Endothelial cell of umbilical vein (primary cell): Measurements from ENCODE around the gene GAPDH. TPM values are rescaled to one million over a fixed set of nuclear protein-coding genes. Genes with fewer than 3 reads are reported as not detected.

Experiments used
- BruUV-seq: library from RNA; stranded (reverse); fragments of 400-500 nt; replicated peaks from 2 replicates; lab custom pipeline; 2021; lab: Mats Ljungman, UMichigan
- CTCF ChIA-PET: fragments of 300-600, 350-600 bp; sonication (Branson Sonifier 250); formaldehyde crosslinking; loops from one replicate; lab custom pipeline; 2021; ENCODE audit warnings: antibody characterized with exemption, inconsistent platforms; lab: Charles Lee
- POLR2A ChIA-PET: fragments of 300-600, 350-600 bp; sonication (Branson Sonifier 250); formaldehyde crosslinking; loops from one replicate; lab custom pipeline; 2021; ENCODE audit warnings: antibody characterized with exemption, inconsistent platforms; lab: Charles Lee
- DNase-seq: peaks from one replicate; pipeline ENCODE4 v3.0.0-alpha.2; 2011; ENCODE audit warnings: low read depth, low spot score
- FAIRE-seq: peaks from 2 replicates; lab custom pipeline; 2011; peaks lifted over from hg19 to GRCh38; lab: Jason Lieb, UNC
- H2AFZ ChIP-seq: 2 replicates; pipeline ENCODE4 v1.6.0; 2012; ENCODE audit warnings: low read depth, low read length, control low read depth, inconsistent platforms
- H3K27ac ChIP-seq: 2 replicates; pipeline ENCODE4 v1.5.1; 2011; ENCODE audit warnings: low read depth, mild to moderate bottlenecking, control low read depth, low read length, moderate library complexity; ENCODE audit not compliant: insufficient read depth
- H3K27me3 ChIP-seq, 2 experiments: 2 replicates each; pipeline versions ENCODE4 v1.6.0 to v1.6.1; 2011; ENCODE audit warnings: low read length in 2 of 2, mixed read lengths in 1 of 2; ENCODE audit not compliant: control insufficient read depth in 2 of 2, insufficient read depth in 2 of 2
- H3K36me3 ChIP-seq, 2 experiments: 2 replicates in 1 of 2; 3 replicates in 1 of 2; pipeline ENCODE4 v1.5.1; 2011; ENCODE audit warnings: low read length in 2 of 2, mild to moderate bottlenecking in 1 of 2, moderate library complexity in 1 of 2; ENCODE audit not compliant: control insufficient read depth in 2 of 2, insufficient read depth in 2 of 2; ENCODE audit errors: extremely low read depth in 1 of 2
- H3K4me1 ChIP-seq: 3 replicates; pipeline ENCODE4 v1.5.1; 2011; ENCODE audit warnings: mild to moderate bottlenecking, low read length; ENCODE audit not compliant: control insufficient read depth, insufficient read depth; ENCODE audit errors: extremely low read depth
- H3K4me2 ChIP-seq: 2 replicates; pipeline ENCODE4 v1.6.1; 2011; ENCODE audit warnings: low read length, control low read depth, mixed read lengths; ENCODE audit not compliant: insufficient read depth
- H3K4me3 ChIP-seq, 3 experiments: fragments of 200-600 bp in 1 of 3; sonication (generic), shearing (Covaris generic) in 1 of 3; replicated peaks in 1 of 3; 2 replicates each; pipeline ENCODE4 v1.5.1; 2011 to 2016; ENCODE audit warnings: control low read depth in 3 of 3, low read length in 3 of 3, mild to moderate bottlenecking in 2 of 3, inconsistent platforms in 1 of 3, low read depth in 1 of 3, moderate library complexity in 1 of 3; ENCODE audit not compliant: insufficient read depth in 1 of 3
- H3K79me2 ChIP-seq: 2 replicates; pipeline ENCODE4 v1.6.0; 2012; ENCODE audit warnings: low read length, inconsistent platforms; ENCODE audit not compliant: control insufficient read depth, insufficient read depth
- H3K9ac ChIP-seq: replicated peaks from 2 replicates; pipeline ENCODE3; 2011; ENCODE audit warnings: low read length, control low read depth; ENCODE audit not compliant: insufficient read depth; ENCODE audit errors: extremely low read depth
- H3K9me1 ChIP-seq: replicated peaks from 3 replicates; pipeline ENCODE4 v1.6.0; 2011; ENCODE audit warnings: mild to moderate bottlenecking, low read length; ENCODE audit not compliant: control insufficient read depth, insufficient read depth; ENCODE audit errors: extremely low read depth
- H3K9me3 ChIP-seq: replicated peaks from 2 replicates; pipeline ENCODE4 v1.5.1; 2012; ENCODE audit warnings: low read length, inconsistent platforms; ENCODE audit not compliant: control insufficient read depth, insufficient read depth
- H4K20me1 ChIP-seq: replicated peaks from 2 replicates; pipeline ENCODE3; 2011; ENCODE audit warnings: mild to moderate bottlenecking, low read length; ENCODE audit not compliant: control insufficient read depth, insufficient read depth; ENCODE audit errors: extremely low read depth
- EZH2 ChIP-seq: IDR thresholded peaks from 2 replicates; pipeline ENCODE4 v1.6.1; 2012; ENCODE audit warnings: borderline replicate concordance, low read depth, mild to moderate bottlenecking, moderate library complexity, low read length, inconsistent platforms; ENCODE audit not compliant: severe bottlenecking
- JUN ChIP-seq: IDR thresholded peaks from 2 replicates; pipeline ENCODE4 v1.6.1; 2011; ENCODE audit warnings: borderline replicate concordance, low read depth; ENCODE audit not compliant: insufficient read length, insufficient read depth
- MYC ChIP-seq: IDR thresholded peaks from one replicate; pipeline ENCODE4 v1.6.1; 2011; ENCODE audit warnings: mild to moderate bottlenecking, low read depth, low read length
- POLR2AphosphoS5 ChIP-seq: IDR thresholded peaks from 2 replicates; pipeline ENCODE4 v1.6.1; 2012; ENCODE audit warnings: low read depth, mild to moderate bottlenecking, control low read depth, low read length, moderate library complexity; ENCODE audit not compliant: insufficient read depth
- dilution Hi-C: fragments of 300-500 bp; cut with MboI; formaldehyde crosslinking; loops from one replicate; pipeline ENCODE4 v1.15.0; 2019; ENCODE audit warnings: low sequenced_read_pairs; ENCODE audit not compliant: extremely low pct_ligation_motif_present
- intact Hi-C: fragments of 100-400 bp; cut with micrococcal nuclease; formaldehyde crosslinking; loops from one replicate; pipeline ENCODE4 v1.10.0; 2022
- polyA plus RNA-seq, 4 experiments: library from polyadenylated mRNA; depleted of rRNA in 3 of 4; stranded (reverse) in 3 of 4; unstranded in 1 of 4; fragments of >200 nt; gene quantifications; 2 replicates each; pipeline versions ENCODE4 v1.2.1 to v1.2.3, GENCODE V29; 2011 to 2012; ENCODE audit warnings: missing spikeins in 1 of 4
- total RNA-seq: library from RNA; stranded (reverse); gene quantifications from 2 replicates; pipeline ENCODE4 v1.2.3, GENCODE V29; 2021
- TF ChIP-seq, protein P1 (sequence below): IDR thresholded peaks from 2 replicates; pipeline ENCODE4 v1.6.1; 2011; ENCODE audit not compliant: insufficient read depth, insufficient read length
- TF ChIP-seq, protein P2 (sequence below), 2 donors: IDR thresholded peaks; 1 replicate in 1 of 2; 2 replicates in 1 of 2; pipeline ENCODE4 v1.5.1; 2011; ENCODE audit warnings: low read length in 2 of 2, mild to moderate bottlenecking in 2 of 2, moderate library complexity in 2 of 2, control low read depth in 1 of 2, inconsistent platforms in 1 of 2, low read depth in 1 of 2; ENCODE audit not compliant: insufficient read depth in 1 of 2; ENCODE audit errors: extremely low read depth in 1 of 2

The GAPDH gene
- total and polyA plus RNA-seq, 2 donors (not counting 3 experiments of a cell fraction or from before 2014, with no cell fraction given) = 4,648 to 8,748 TPM

- H2AFZ ChIP-seq = no peak overlapping the region
- H3K9me1 ChIP-seq = no peaks in the 10 kb centered on the region
- H3K79me2 ChIP-seq = peaks cover 8% of the 10 kb centered on the region
- H3K36me3 ChIP-seq = peaks cover 3 to 15% of the 10 kb centered on the region in 2 experiments
- no peaks in the 10 kb centered on the region for H4K20me1 ChIP-seq
- intact Hi-C loops (no loop called here), dilution Hi-C loops (no loop called here)
- no peak overlapping the region for H3K4me3 ChIP-seq
- TF ChIP-seq POLR2AphosphoS5 (no peak), MYC (no peak), JUN (no peak), EZH2 (no peak)
- TF ChIP-seq, protein P1, sequence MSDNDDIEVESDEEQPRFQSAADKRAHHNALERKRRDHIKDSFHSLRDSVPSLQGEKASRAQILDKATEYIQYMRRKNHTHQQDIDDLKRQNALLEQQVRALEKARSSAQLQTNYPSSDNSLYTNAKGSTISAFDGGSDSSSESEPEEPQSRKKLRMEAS = no peak
- TF ChIP-seq, protein P2, sequence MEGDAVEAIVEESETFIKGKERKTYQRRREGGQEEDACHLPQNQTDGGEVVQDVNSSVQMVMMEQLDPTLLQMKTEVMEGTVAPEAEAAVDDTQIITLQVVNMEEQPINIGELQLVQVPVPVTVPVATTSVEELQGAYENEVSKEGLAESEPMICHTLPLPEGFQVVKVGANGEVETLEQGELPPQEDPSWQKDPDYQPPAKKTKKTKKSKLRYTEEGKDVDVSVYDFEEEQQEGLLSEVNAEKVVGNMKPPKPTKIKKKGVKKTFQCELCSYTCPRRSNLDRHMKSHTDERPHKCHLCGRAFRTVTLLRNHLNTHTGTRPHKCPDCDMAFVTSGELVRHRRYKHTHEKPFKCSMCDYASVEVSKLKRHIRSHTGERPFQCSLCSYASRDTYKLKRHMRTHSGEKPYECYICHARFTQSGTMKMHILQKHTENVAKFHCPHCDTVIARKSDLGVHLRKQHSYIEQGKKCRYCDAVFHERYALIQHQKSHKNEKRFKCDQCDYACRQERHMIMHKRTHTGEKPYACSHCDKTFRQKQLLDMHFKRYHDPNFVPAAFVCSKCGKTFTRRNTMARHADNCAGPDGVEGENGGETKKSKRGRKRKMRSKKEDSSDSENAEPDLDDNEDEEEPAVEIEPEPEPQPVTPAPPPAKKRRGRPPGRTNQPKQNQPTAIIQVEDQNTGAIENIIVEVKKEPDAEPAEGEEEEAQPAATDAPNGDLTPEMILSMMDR (IDR thresholded peaks at IDR 0.05; ENCODE audit: extremely low read depth in 1 of 2, insufficient read depth in 1 of 2, low read depth in 1 of 2, low read length in 2 of 2) = no peak
- no peaks in the 10 kb centered on the region for H3K9me3 ChIP-seq
- CTCF ChIA-PET = interaction anchor here (1.2 to 10.3 kb wide), 2 partner anchors 6 to 9 kb away, joined by 3 to 145 read pairs; no protein-coding TSS in a partner anchor
- no peak for FAIRE-seq
- H3K4me2 ChIP-seq = no peak overlapping the region
- H3K27me3 ChIP-seq = no peaks in the 10 kb centered on the region
- H3K27ac ChIP-seq = no peak overlapping the region
- no peak overlapping the region for H3K9ac ChIP-seq
- POLR2A ChIA-PET = no interaction called here
- DNase-seq = no peak
- H3K4me1 ChIP-seq = peaks cover 35% of the 10 kb centered on the region
- BruUV-seq = no TSS peak
Observed at GRCh38 chr12:6546016-6546415, 11.7 kb downstream of the GAPDH start.
